ENCODE results near the gene CHRM5. TPM values are rescaled to one million over a fixed set of nuclear protein-coding genes. Genes with fewer than 3 reads are reported as not detected.
A peak's percentile ranks its signal among the peaks of the same experiment; 100 is the strongest.

Gene CHRM5
- total and polyA plus RNA-seq, 2 experiments from 2014 or later = 0.05 to 0.43 TPM

GRCh38 chr15:33975022-33975565, 6.8 kb downstream of the CHRM5 start:
- Histone ChIP-seq H2AFZ (no peak overlapping the region), H3K4me3 (no peak overlapping the region), H3K9me3 (ENCODE audit: low read depth) (no peaks in the 10 kb centered on the region), H3F3A (ENCODE audit: insufficient read depth) (no peaks in the 10 kb centered on the region), H3K27me3 (replicated peaks; ENCODE audit: insufficient read depth) (no peaks in the 10 kb centered on the region), H4K20me1 (ENCODE audit: insufficient read depth) (no peaks in the 10 kb centered on the region), H3K36me3 (ENCODE audit: low read depth) (no peaks in the 10 kb centered on the region), H3K27ac (no peak overlapping the region), H3K4me2 (ENCODE audit: unreplicated experiment) (no peak overlapping the region), H3K79me2 (ENCODE audit: insufficient read depth) (peaks cover 8% of the 10 kb centered on the region), H3K4me1 (ENCODE audit: insufficient read depth) (no peaks in the 10 kb centered on the region), H3K9me2 (ENCODE audit: insufficient read depth) (no peaks in the 10 kb centered on the region), H3K9ac (no peak overlapping the region)
- peak; percentile 22 for DNase-seq
- TF ChIP-seq EZH2phosphoT487 (IDR thresholded peaks at IDR 0.05; ENCODE audit: insufficient read depth, low read depth) (no peak), EZH2 (IDR thresholded peaks at IDR 0.05; ENCODE audit: insufficient read depth, poor library complexity, severe bottlenecking) (no peak)
- in situ Hi-C loops (cut with MboI) = no loop called here
- WGBS, 2 experiments (ENCODE audit: low coverage in 1 of 2, low lambda C conversion rate in 2 of 2, missing lambda C conversion rate in 2 of 2) = 75 to 78% methylated on average over 4 of the region's 4 CpGs

GRCh38 chr15:33980159-33980558, 11.9 kb downstream of the CHRM5 start:
- TF ChIP-seq EZH2 (IDR thresholded peaks at IDR 0.05; ENCODE audit: insufficient read depth, poor library complexity, severe bottlenecking) (no peak), EZH2phosphoT487 (IDR thresholded peaks at IDR 0.05; ENCODE audit: insufficient read depth, low read depth) (no peak)
- no peaks in the 10 kb centered on the region for H3F3A ChIP-seq (ENCODE audit: insufficient read depth)
- no peak overlapping the region for H3K4me3 ChIP-seq
- H2AFZ ChIP-seq = no peak overlapping the region
- no peaks in the 10 kb centered on the region for H3K36me3 ChIP-seq (ENCODE audit: low read depth)
- DNase-seq = no peak
- H3K27ac ChIP-seq = no peak overlapping the region
- H3K9me3 ChIP-seq (ENCODE audit: low read depth) = no peaks in the 10 kb centered on the region
- 0 out of 2 replicates have a peak, but pooled peaks cover 4% of the 10 kb centered on the region for H3K4me1 ChIP-seq (ENCODE audit: insufficient read depth)
- no peaks in the 10 kb centered on the region for H3K9me2 ChIP-seq (ENCODE audit: insufficient read depth)
- no peak overlapping the region for H3K9ac ChIP-seq
- H3K79me2 ChIP-seq (ENCODE audit: insufficient read depth) = peaks cover 8% of the 10 kb centered on the region
- H3K4me2 ChIP-seq (ENCODE audit: unreplicated experiment) = no peak overlapping the region
- no peaks in the 10 kb centered on the region for H3K27me3 ChIP-seq (replicated peaks; ENCODE audit: insufficient read depth)
- 63 to 66% methylated on average over 7 of the region's 7 CpGs for WGBS, 2 experiments (ENCODE audit: low coverage in 1 of 2, low lambda C conversion rate in 2 of 2, missing lambda C conversion rate in 2 of 2)
- in situ Hi-C loops (cut with MboI) = no loop called here
- no peaks in the 10 kb centered on the region for H4K20me1 ChIP-seq (ENCODE audit: insufficient read depth)

- H2AFZ ChIP-seq = no peak overlapping the region
- no peaks in the 10 kb centered on the region for H3K9me3 ChIP-seq (ENCODE audit: low read depth)
- H3K27me3 ChIP-seq (replicated peaks; ENCODE audit: insufficient read depth) = no peaks in the 10 kb centered on the region
- H3K79me2 ChIP-seq (ENCODE audit: insufficient read depth) = peaks cover 10% of the 10 kb centered on the region
- H4K20me1 ChIP-seq (ENCODE audit: insufficient read depth) = no peaks in the 10 kb centered on the region
- in situ Hi-C loops (cut with MboI) = no loop called here
- H3K9me2 ChIP-seq (ENCODE audit: insufficient read depth) = no peaks in the 10 kb centered on the region
- H3K4me1 ChIP-seq (ENCODE audit: insufficient read depth) = peaks cover 11% of the 10 kb centered on the region; the same call in 1 of the 2 replicates
- DNase-seq = no peak
- H3K4me2 ChIP-seq (ENCODE audit: unreplicated experiment) = no peak overlapping the region
- H3K36me3 ChIP-seq (ENCODE audit: low read depth) = no peaks in the 10 kb centered on the region
- TF ChIP-seq EZH2phosphoT487 (IDR thresholded peaks at IDR 0.05; ENCODE audit: insufficient read depth, low read depth) (no peak), EZH2 (IDR thresholded peaks at IDR 0.05; ENCODE audit: insufficient read depth, poor library complexity, severe bottlenecking) (no peak)
- no peak overlapping the region for H3K4me3 ChIP-seq
- no peak overlapping the region for H3K27ac ChIP-seq
- H3F3A ChIP-seq (ENCODE audit: insufficient read depth) = peaks cover 4% of the 10 kb centered on the region; the same call in 1 of the 2 replicates
- 35 to 54% methylated on average over 1 of the region's 1 CpG for WGBS, 2 experiments (ENCODE audit: low coverage in 1 of 2, low lambda C conversion rate in 2 of 2, missing lambda C conversion rate in 2 of 2)
- H3K9ac ChIP-seq = no peak overlapping the region
Measured at GRCh38 chr15:33982516-33982915, 14.2 kb downstream of the CHRM5 start.

- Histone ChIP-seq H3K9ac (no peak overlapping the region), H4K20me1 (ENCODE audit: insufficient read depth) (no peaks in the 10 kb centered on the region), H3F3A (ENCODE audit: insufficient read depth) (peaks cover 4% of the 10 kb centered on the region; the same call in 1 of the 2 replicates), H3K4me2 (ENCODE audit: unreplicated experiment) (peak overlapping the region; percentile 8), H3K79me2 (ENCODE audit: insufficient read depth) (peaks cover 25% of the 10 kb centered on the region), H3K9me2 (ENCODE audit: insufficient read depth) (no peaks in the 10 kb centered on the region), H3K9me3 (ENCODE audit: low read depth) (no peaks in the 10 kb centered on the region), H3K27me3 (replicated peaks; ENCODE audit: insufficient read depth) (no peaks in the 10 kb centered on the region), H3K4me1 (ENCODE audit: insufficient read depth) (peaks cover 11% of the 10 kb centered on the region; the same call in 1 of the 2 replicates), H3K27ac (peak overlapping the region; percentile 30; the same call in 1 of the 2 replicates), H3K36me3 (ENCODE audit: low read depth) (no peaks in the 10 kb centered on the region), H2AFZ (no peak overlapping the region), H3K4me3 (no peak overlapping the region)
- in situ Hi-C loops (cut with MboI) = no loop called here
- 76 to 95% methylated on average over 1 of the region's 1 CpG for WGBS, 2 experiments (ENCODE audit: low coverage in 1 of 2, low lambda C conversion rate in 2 of 2, missing lambda C conversion rate in 2 of 2)
- peak; percentile 78 for DNase-seq
- no peak for TF ChIP-seq EZH2 (IDR thresholded peaks at IDR 0.05; ENCODE audit: insufficient read depth, poor library complexity, severe bottlenecking)
- TF ChIP-seq EZH2phosphoT487 (IDR thresholded peaks at IDR 0.05; ENCODE audit: insufficient read depth, low read depth) = no peak
Measured at GRCh38 chr15:33985287-33985686, 17.0 kb downstream of the CHRM5 start.
